Activated CD8-positive, alpha-beta memory T cell treated with anti-CD3 and anti-CD28 coated beads, Interleukin-2, amount 10 ng/mL, durations not matched to agents 7 days and 5 days (primary cell): ENCODE measurements around the gene XIRP2. TPM values are rescaled to one million over a fixed set of nuclear protein-coding genes. Genes with fewer than 3 reads are reported as not detected.
"Not testable (repeated sequence)": the region's sequence is repeated elsewhere in the genome, so short reads cannot be mapped to it uniquely, and the experiment has no call there.

Experiments
- ATAC-seq: fragments of 150-1000 bp; cut with Tn5 transposase; one replicate; pipeline ENCODE4 v1.10.0; 2021; ENCODE audit warnings: moderate library complexity
- CTCF ChIA-PET: fragments of 350-600 bp; sonication (Branson Sonifier 250); formaldehyde crosslinking; loops from one replicate; lab custom pipeline; 2021; ENCODE audit warnings: antibody characterized with exemption; lab: Charles Lee
- DNase-seq: peaks from one replicate; pipeline ENCODE4 v3.0.0-alpha.2; 2020
- H3K27ac Mint-ChIP-seq: one replicate; pipeline ENCODE4 v1.8.0; 2021; ENCODE audit warnings: mild to moderate bottlenecking, mixed read lengths
- H3K27me3 Mint-ChIP-seq: one replicate; pipeline ENCODE4 v1.8.0; 2021; ENCODE audit warnings: mixed read lengths
- H3K36me3 Mint-ChIP-seq: one replicate; pipeline ENCODE4 v1.8.0; 2021; ENCODE audit warnings: mild to moderate bottlenecking, mixed read lengths
- H3K4me1 Mint-ChIP-seq: one replicate; pipeline ENCODE4 v1.8.0; 2021; ENCODE audit warnings: mixed read lengths
- H3K4me3 Mint-ChIP-seq: one replicate; pipeline ENCODE4 v1.8.0; 2021; ENCODE audit warnings: mild to moderate bottlenecking, moderate library complexity, mixed read lengths
- H3K9me3 Mint-ChIP-seq: one replicate; pipeline ENCODE4 v1.8.0; 2022; ENCODE audit warnings: low read depth, mixed read lengths
- total RNA-seq, 2 experiments: library from RNA; stranded (reverse); gene quantifications; one replicate each; pipeline ENCODE4 v1.2.3, GENCODE V29; 2021

The XIRP2 gene
- total RNA-seq, 2 experiments from 2014 or later: not detected

DNA sequence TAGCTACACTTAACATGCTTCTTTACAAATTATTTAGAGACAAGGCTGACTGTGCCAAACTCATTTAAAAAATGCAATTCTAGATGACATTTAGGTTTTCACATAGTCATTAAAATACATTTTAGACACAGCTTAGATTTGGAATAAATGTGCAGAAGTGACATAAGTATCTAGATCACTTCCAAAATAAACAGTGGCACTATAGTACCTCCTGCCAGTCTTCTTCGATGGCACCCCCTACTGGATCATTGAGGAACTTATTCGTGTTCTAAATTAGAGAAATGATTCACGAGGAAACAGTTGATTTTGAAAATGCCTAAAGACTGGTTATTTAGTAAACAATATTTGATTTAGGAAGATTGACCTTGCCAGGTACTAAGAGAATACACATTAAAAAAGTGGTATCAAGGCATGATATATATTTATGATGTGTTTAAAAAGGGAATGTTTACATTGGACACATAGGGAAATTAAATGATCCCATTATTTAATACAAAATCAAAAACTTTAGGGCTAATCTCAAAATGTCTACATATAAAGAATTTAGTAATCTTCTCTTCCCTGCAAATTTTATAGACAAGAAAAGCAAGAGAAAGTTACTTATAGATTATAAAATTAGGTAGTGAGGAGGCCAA is 323.9 kb downstream of the XIRP2 start:
- DNase-seq (no peak), ATAC-seq (no peak)
- Mint-ChIP-seq H3K36me3 (no peaks in the 10 kb centered on the region), H3K27me3 (no peaks in the 10 kb centered on the region), H3K27ac (no peak overlapping the region), H3K9me3 (peaks cover 2% of the 10 kb centered on the region), H3K4me1 (no peaks in the 10 kb centered on the region), H3K4me3 (no peak overlapping the region)
- CTCF ChIA-PET: no interaction called here

DNA sequence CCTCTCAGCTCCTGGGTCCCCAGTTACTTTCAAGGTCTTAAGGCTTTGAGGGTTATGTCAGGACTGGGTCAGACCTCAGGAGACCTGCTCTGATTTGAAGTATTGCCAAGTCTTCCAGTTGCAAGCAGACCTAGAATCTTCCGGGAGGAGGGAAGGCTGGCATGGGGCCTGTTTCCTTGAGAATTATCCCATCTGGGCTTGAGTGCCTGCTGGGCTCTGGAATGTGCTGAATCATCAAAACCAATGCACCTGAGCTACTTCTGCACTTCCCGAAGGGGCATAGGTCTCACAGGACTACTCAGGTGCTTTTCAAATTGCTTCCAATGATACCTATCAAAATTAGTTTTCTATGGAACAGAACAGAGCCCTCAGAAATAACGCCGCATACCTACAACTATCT is 327.3 kb downstream of the XIRP2 start:
- H3K36me3 Mint-ChIP-seq: no peaks in the 10 kb centered on the region
- H3K27ac Mint-ChIP-seq: no peak overlapping the region
- DNase-seq: no peak
- no peak overlapping the region for H3K4me3 Mint-ChIP-seq
- no peak for ATAC-seq
- no peaks in the 10 kb centered on the region for H3K4me1 Mint-ChIP-seq
- peaks cover 2% of the 10 kb centered on the region for H3K9me3 Mint-ChIP-seq
- CTCF ChIA-PET: no interaction called here
- H3K27me3 Mint-ChIP-seq: no peaks in the 10 kb centered on the region

DNA sequence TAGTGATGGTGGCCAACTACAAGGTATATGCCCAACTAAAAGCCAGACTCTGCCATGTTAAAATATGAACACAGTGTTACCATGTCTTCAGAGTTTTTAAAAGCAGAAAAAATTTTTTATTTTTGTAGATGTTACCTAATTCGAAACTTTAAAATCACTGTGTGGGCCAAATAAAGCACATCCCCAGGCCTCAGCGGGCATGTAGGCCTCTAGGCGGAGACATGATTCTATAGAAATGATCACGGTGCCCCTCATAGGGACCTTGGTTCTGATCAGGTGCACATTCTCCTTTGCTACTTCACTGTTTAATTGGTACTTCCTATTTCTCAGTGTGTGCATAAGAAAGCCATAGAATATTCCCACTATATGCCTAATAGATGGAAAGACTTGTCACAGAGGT is 349.2 kb downstream of the XIRP2 start:
- Mint-ChIP-seq H3K9me3 (no peaks in the 10 kb centered on the region), H3K27me3 (no peaks in the 10 kb centered on the region), H3K27ac (no peak overlapping the region), H3K36me3 (no peaks in the 10 kb centered on the region), H3K4me3 (no peak overlapping the region), H3K4me1 (no peaks in the 10 kb centered on the region)
- ATAC-seq (no peak), DNase-seq (no peak)
- CTCF ChIA-PET: no interaction called here

DNA sequence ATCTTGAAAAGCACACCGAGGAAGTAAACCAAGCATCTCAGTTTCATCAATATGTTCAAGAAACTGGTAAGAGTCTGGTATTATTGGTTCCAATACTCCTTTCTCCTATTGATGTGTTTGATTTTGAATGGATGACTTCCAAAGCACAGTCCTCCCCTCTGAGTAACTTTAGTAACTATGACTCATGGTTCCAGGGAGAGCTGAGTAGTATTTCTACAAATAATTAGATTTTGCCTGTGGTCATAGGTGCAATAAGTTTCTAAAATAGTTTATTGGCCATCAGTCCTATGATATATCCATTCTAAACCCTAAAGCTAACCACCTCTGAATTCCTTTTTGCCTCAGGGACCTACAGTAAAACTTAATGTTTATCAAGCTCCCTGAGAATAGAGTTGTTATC is 352.4 kb downstream of the XIRP2 start:
- Mint-ChIP-seq H3K27ac (no peak overlapping the region), H3K4me3 (no peak overlapping the region), H3K4me1 (no peaks in the 10 kb centered on the region), H3K27me3 (no peaks in the 10 kb centered on the region), H3K9me3 (no peaks in the 10 kb centered on the region), H3K36me3 (no peaks in the 10 kb centered on the region)
- CTCF ChIA-PET: no interaction called here
- ATAC-seq (no peak), DNase-seq (no peak)

GRCh38 chr2:167249197-167249596 is 360.9 kb downstream of the XIRP2 start:
- H3K4me3 Mint-ChIP-seq: no peak overlapping the region
- CTCF ChIA-PET: no interaction called here
- H3K27me3 Mint-ChIP-seq: no peaks in the 10 kb centered on the region
- ATAC-seq (no peak), DNase-seq (no peak)
- H3K27ac Mint-ChIP-seq: no peak overlapping the region
- no peaks in the 10 kb centered on the region for H3K36me3 Mint-ChIP-seq
- peaks cover 4% of the 10 kb centered on the region for H3K9me3 Mint-ChIP-seq
- no peaks in the 10 kb centered on the region for H3K4me1 Mint-ChIP-seq

GRCh38 chr2:167253025-167253424 is 364.7 kb downstream of the XIRP2 start:
- ATAC-seq (no peak), DNase-seq (no peak)
- CTCF ChIA-PET: no interaction called here
- Mint-ChIP-seq H3K4me1 (no peaks in the 10 kb centered on the region), H3K27me3 (no peaks in the 10 kb centered on the region), H3K36me3 (no peaks in the 10 kb centered on the region), H3K9me3 (peaks cover 4% of the 10 kb centered on the region), H3K4me3 (no peak overlapping the region), H3K27ac (no peak overlapping the region)

DNA sequence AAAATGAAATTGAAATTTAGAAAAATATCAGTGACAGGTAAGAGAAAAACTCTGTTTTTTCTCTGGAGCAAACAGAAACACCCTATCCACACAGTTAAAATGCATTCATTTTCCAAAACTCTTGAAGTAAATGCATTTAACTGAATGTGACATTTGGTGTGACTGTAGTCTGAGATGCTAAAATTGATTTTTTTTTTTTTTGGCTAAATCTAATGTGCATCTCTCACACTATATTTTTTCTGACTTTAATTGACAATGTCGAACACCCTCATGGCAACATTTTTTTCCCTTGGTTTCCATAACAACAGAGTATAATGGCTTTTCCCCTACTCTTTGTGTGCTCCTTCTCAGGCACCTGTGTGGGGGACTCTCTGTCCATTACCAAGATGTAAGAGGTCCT is 366.4 kb downstream of the XIRP2 start:
- Mint-ChIP-seq H3K9me3 (peaks cover under 1% of the 10 kb centered on the region), H3K27ac (no peak overlapping the region), H3K27me3 (no peaks in the 10 kb centered on the region), H3K4me3 (no peak overlapping the region), H3K4me1 (no peaks in the 10 kb centered on the region), H3K36me3 (no peaks in the 10 kb centered on the region)
- ATAC-seq (no peak), DNase-seq (no peak)
- CTCF ChIA-PET: interaction anchor here (0.7 kb wide), 1 partner anchor 392 kb away, joined by 3 read pairs; no protein-coding TSS in a partner anchor

DNA sequence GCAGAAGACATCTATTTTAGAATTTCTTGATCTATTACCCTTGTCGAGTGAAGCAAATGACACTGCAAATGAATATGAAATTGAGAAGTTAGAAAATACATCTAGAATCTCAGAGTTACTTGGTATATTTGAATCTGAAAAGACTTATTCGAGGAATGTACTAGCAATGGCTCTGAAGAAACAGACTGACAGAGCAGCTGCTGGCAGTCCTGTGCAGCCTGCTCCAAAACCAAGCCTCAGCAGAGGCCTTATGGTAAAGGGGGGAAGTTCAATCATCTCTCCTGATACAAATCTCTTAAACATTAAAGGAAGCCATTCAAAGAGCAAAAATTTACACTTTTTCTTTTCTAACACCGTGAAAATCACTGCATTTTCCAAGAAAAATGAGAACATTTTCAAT is 370.4 kb downstream of the XIRP2 start:
- ATAC-seq: no peak
- Mint-ChIP-seq H3K27ac (no peak overlapping the region), H3K36me3 (no peaks in the 10 kb centered on the region), H3K9me3 (peaks cover 2% of the 10 kb centered on the region), H3K4me3 (no peak overlapping the region), H3K4me1 (no peaks in the 10 kb centered on the region), H3K27me3 (no peaks in the 10 kb centered on the region)
- no peak for DNase-seq
- CTCF ChIA-PET: no interaction called here

GRCh38 chr2:167264380-167264779 is 376.1 kb downstream of the XIRP2 start:
- Mint-ChIP-seq H3K4me3 (no peak overlapping the region), H3K4me1 (no peaks in the 10 kb centered on the region), H3K36me3 (no peaks in the 10 kb centered on the region), H3K27me3 (no peaks in the 10 kb centered on the region), H3K9me3 (peaks cover 4% of the 10 kb centered on the region), H3K27ac (no peak overlapping the region)
- ATAC-seq (no peak), DNase-seq (no peak)
- CTCF ChIA-PET: interaction anchor here (1.0 kb wide), 1 partner anchor 854 kb away, joined by 5 read pairs; no protein-coding TSS in a partner anchor

- DNase-seq: no peak
- CTCF ChIA-PET: interaction anchor here (1.0 kb wide), 1 partner anchor 853 kb away, joined by 5 read pairs; no protein-coding TSS in a partner anchor
These were observed 376.7 kb downstream of the XIRP2 start for GRCh38 chr2:167265004-167265403.

DNA sequence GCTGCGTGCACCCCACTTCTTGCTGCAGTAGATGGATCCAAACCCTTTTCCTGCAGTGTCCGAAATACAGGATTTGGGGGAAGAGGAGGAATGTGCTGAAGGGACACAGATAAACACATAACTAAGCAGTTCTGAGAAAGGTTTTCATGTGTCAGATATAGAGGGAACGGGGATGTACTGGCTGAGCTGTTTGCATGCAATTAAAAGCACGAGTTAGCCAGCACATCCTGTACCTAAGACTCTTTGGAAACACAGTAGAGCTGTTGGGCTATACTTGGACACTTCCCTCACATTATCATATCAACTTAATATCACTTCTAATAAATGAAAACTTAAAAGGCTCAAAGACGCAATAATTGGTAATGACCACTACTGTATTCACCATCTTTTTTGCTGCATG is 377.4 kb downstream of the XIRP2 start:
- ATAC-seq (no peak), DNase-seq (no peak)
- Mint-ChIP-seq H3K27me3 (no peaks in the 10 kb centered on the region), H3K4me3 (no peak overlapping the region), H3K36me3 (no peaks in the 10 kb centered on the region), H3K27ac (no peak overlapping the region), H3K9me3 (peaks cover 4% of the 10 kb centered on the region), H3K4me1 (no peaks in the 10 kb centered on the region)
- CTCF ChIA-PET: no interaction called here

More at GRCh38 chr2:167265004-167265403, 376.7 kb downstream of the XIRP2 start:
- no peaks in the 10 kb centered on the region for H3K36me3 Mint-ChIP-seq
- no peak overlapping the region for H3K4me3 Mint-ChIP-seq
- H3K4me1 Mint-ChIP-seq: no peaks in the 10 kb centered on the region
- no peaks in the 10 kb centered on the region for H3K27me3 Mint-ChIP-seq
- no peak for ATAC-seq
- H3K9me3 Mint-ChIP-seq: peaks cover 4% of the 10 kb centered on the region
- no peak overlapping the region for H3K27ac Mint-ChIP-seq

- H3K27ac Mint-ChIP-seq, H3K4me3 Mint-ChIP-seq, H3K27me3 Mint-ChIP-seq, H3K9me3 Mint-ChIP-seq, ATAC-seq, H3K4me1 Mint-ChIP-seq, H3K36me3 Mint-ChIP-seq, DNase-seq, CTCF ChIA-PET: not testable (repeated sequence)
These were observed 380.0 kb downstream of the XIRP2 start for GRCh38 chr2:167268245-167268644.

DNA sequence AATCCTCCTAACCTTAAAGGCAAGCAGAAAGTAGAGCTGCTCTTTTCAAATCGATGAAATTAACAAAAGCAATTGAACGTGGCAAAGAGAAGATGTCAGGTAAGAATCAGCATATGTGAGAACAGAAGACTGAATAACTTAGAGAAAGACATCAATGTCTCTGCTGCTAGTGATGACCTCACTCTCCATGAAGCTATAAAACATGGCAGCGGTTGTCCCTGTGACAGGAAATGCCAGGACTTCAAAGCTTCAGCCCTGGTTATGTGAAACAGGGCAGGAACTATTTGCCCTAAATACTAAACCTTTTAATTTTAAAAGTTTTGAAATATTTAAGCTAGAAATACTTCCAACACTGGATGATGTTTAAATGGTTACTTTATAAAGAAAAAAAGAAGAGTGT is 383.7 kb downstream of the XIRP2 start:
- Mint-ChIP-seq H3K9me3 (peaks cover 3% of the 10 kb centered on the region), H3K27ac (no peak overlapping the region), H3K4me1 (no peaks in the 10 kb centered on the region), H3K36me3 (no peaks in the 10 kb centered on the region), H3K4me3 (no peak overlapping the region), H3K27me3 (no peaks in the 10 kb centered on the region)
- CTCF ChIA-PET: no interaction called here
- ATAC-seq (no peak), DNase-seq (no peak)

- Mint-ChIP-seq H3K27me3 (no peaks in the 10 kb centered on the region), H3K9me3 (no peaks in the 10 kb centered on the region), H3K36me3 (no peaks in the 10 kb centered on the region), H3K4me1 (no peaks in the 10 kb centered on the region), H3K27ac (no peak overlapping the region), H3K4me3 (no peak overlapping the region)
- ATAC-seq (no peak), DNase-seq (no peak)
- CTCF ChIA-PET: no interaction called here
These were observed 386.8 kb downstream of the XIRP2 start for GRCh38 chr2:167275046-167275445.
